Putamen (tissue), 1 donor: ENCODE results near the gene PLPP7.
A peak's percentile ranks its signal among the peaks of the same experiment; 100 is the strongest.
"Not testable (repeated sequence)": the region's sequence is repeated elsewhere in the genome, so short reads cannot be mapped to it uniquely, and the experiment has no call there.

Experiments
- DNase-seq: peaks from one replicate; pipeline ENCODE4 v3.0.0-alpha.2; 2016; ENCODE audit warnings: low spot score

Gene PLPP7

DNA sequence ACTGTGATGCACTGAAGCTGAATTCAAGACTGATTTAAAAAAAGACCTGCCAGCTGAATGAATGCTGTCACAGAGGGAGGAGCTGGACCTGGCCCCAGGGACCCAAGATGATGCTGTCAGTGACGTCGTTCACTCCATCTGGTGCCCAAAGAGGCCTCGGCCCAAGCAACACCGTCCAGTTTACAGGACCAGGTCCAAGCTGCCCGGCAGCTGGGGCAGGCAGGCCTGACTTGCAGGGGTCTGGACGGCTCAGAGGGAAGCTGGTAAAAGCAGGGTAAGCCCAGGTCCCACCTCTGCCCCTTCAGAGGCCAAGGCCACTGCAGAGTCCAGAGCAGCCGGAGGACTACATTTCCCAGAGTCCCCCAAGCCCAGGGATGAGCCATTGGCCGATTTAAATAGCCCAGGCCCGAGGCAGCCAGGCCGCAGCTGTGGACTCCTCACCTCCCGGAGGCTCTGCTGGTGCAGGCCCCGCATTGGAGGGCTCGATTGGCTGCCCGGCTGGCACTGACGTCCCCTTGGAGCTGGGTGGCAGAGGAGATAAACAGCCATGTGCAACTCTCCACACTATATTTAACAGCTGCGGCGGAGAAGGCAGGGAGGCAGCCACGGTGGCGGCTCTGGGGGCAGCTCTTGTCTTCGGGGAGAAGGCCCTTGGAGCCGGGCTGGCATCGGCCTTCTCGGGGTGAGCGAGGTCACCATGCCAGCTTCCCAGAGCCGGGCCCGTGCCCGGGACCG lies at the start of gene PLPP7:
Gene PLPP7 (plus strand): TSS at position 423 of the 735 bp plus-strand sequence. CDS start 275 bp downstream, at position 698.
- peak; percentile 89 for DNase-seq

- DNase-seq: no peak
Measured at GRCh38 chr9:131240047-131240921, 49.2 kb upstream of the PLPP7 start.

- DNase-seq: not testable (repeated sequence)
Measured at GRCh38 chr9:131244331-131244730, 45.2 kb upstream of the PLPP7 start.

DNA sequence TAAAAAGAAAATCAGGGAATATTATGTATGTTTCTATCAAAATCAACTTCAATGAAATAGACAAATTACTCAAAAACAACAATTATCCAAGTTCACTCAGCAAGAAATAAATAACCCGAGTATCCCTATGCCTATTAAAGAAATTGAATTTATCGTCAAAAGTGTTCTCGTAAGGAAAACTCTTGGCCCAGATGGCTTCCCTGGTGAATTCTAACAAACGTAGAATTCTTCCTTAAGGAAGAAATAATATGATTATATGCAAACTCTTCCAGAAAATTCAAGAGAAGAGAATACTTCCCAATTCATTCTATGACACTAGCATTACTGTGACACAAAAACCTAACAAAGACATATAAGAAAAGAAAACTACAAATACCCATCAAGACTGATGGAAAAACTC lies 42.9 kb upstream of the PLPP7 start:
- DNase-seq: no peak

GRCh38 chr9:131252120-131252519 lies 37.4 kb upstream of the PLPP7 start:
- no peak for DNase-seq

DNA sequence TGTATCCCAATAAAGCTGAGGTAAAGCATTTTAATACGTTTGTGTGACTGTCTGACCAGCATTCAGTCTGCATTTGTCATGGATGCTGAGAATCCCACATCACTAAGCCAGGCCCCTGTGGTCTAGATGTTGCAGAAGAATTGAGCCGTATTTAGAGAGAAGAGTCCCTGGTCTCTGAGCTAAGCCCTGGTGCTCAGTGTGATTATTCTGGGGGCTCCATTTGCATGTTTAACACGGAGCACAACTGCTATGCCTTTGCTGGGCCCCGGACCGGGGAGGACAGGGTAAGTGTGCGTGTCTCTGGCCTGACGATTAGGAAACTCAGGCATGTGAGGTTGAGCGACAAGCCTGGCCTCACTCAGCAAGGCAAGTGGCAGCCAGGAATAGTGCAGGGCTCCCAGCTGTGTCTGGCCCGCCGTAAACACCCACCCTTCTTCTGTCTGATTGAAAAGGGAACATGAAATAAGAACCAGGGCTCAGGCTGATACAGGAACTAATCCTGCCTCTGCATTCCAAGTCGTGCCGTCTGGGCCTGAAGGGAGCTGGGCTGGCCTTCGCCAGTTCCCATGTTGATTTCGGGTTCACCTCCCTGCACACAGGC lies 35.5 kb upstream of the PLPP7 start:
- no peak for DNase-seq

DNA sequence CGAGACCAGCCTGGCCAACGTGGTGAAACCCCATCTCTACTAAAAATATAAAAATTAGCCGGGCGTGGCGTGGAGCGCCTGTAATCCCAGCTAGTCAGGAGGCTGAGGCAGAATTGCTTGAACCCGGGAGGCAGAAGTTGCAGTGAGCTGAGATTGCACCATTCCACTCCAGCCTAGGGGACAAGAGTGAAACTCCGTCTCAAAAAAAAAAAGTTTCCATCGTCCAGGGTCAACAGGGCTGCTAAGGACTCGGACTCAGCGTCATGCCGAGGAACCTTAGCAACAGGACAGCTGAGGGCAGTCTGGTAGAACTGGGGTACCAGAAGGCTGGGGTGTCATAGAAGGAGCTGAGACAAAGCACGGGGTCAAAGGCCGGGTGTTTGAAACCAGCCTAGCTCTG lies 34.9 kb upstream of the PLPP7 start:
- no peak for DNase-seq

DNA sequence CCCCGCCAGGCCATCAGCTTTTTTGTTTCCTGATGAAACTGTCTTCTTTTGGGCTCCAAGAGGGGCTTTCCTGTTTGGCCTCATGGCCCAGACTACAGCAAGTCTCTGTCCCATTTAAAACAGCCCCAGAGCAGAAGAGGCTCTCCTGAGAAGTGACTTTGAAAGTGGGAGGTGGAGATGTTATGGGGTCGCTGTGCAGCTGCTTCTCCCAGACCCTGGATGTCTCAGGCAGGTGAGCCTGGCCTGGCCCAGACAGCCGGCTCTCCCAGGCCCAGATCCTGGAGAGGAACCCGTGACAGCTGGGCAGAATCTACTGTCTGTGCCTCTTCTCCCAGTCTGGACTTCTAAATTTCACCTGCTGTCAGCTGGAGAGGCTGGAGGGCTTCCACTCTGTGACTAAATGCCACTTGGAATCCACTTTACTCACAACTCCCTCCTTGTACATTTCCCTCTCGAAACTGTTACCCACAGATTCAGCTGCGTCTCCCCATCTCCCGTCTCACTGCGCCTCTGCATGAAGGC lies 33.8 kb upstream of the PLPP7 start:
- DNase-seq: no peak

GRCh38 chr9:131257266-131258025 lies 32.1 kb upstream of the PLPP7 start:
- DNase-seq: no peak

- no peak for DNase-seq
Measured at GRCh38 chr9:131258186-131258585, 31.3 kb upstream of the PLPP7 start.

GRCh38 chr9:131258698-131259431 lies 30.7 kb upstream of the PLPP7 start:
- DNase-seq: no peak

- no peak for DNase-seq
Measured at GRCh38 chr9:131259432-131259898, 30.1 kb upstream of the PLPP7 start.

DNA sequence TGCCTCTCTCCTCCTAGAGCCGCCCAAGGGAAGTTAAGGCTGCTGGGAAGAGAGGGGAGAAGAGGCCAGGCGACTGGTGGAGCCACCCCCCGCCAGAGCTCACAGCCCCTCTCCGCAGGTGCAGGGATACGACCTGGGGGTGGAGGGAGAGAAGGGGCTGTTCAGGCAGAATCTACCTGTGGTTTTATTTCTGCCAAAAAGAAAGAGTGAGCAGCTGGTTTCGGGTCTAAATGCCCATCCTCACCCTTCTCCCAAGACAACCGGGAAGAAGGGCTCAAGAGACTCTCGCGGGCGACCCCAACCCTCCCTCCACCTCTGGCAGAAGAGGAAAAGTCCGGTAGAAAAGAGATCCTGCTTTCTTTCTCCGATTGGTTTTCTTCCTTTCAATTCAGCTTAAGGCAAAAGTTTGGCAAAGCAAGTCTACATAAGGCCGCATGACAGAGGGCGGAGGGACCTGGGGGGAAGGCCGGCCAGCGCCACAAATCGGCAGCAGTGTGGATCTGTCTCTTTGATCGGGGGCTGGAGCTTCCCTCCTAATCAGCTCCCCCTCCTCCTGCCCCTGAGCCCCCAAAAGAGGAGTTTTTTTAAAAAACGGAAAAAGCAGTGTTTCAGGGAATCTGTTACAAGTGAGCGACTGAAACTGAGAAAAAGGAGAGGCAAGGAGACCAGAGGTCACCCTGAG lies 29.5 kb upstream of the PLPP7 start:
- DNase-seq: no peak

DNA sequence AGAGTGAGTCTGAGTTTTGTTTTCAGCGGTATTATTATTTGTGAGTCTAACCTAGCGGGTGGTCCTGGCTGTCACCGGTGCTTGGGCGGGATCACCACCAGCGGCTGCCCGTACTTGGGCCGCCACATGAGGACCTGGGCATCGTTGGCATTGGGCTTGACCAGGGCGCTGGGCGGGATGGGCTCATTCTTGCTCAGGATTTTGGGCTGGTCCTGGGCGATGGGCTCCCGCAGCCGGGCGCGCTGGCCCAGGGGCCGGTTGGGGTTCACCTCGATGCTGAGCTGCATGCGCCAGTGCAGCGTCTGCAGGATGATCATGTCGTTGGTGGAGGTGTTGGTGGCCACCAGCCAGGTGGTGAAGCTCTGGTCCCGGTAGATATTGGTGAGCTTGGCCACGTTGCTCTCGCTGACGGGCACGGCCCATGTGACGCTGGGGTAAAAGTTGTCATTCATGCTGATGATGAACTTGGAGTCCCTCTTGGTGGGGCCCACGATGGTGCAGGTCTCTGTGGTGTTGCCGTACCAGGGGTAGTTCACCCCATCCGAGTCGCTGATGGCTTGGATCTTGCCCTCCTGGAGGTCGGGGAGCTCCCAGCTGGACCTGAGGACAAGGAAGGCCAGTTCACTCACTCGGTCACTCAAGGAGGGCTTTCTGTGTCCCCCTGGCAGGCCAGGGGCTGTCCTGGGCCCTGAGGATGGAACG lies 28.6 kb upstream of the PLPP7 start:
- no peak for DNase-seq

GRCh38 chr9:131262327-131263032 lies 27.0 kb upstream of the PLPP7 start:
- DNase-seq: no peak

- DNase-seq: not testable (repeated sequence)
Measured at GRCh38 chr9:131263033-131263343, 26.5 kb upstream of the PLPP7 start.

- DNase-seq: no peak
Measured at GRCh38 chr9:131263701-131264100, 25.8 kb upstream of the PLPP7 start.

DNA sequence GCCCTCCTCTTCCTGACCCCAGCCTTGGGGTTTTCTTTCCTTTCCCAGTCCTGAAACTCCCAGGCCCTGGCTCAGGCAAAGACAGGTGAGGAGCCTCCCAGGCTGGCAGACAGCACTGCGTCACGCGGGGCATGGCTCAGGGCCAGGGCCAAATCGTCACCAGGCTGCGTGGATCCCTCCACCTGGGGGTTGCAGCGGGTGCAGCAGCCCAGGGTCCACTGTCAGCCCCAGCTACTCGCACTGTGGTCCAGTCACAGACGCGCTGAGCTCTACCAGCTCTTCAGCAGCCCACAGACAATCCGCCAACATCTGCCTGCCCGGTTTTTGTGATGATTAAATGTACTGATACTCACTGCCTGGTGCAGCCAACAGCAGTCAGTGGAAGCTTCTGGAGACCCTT lies 25.3 kb upstream of the PLPP7 start:
- DNase-seq: no peak
